Progenitor cell of endocrine pancreas (in vitro differentiated cells): ENCODE data around the gene CAMKV. TPM values are rescaled to one million over a fixed set of nuclear protein-coding genes. Genes with fewer than 3 reads are reported as not detected.
"Not testable (repeated sequence)": the region's sequence is repeated elsewhere in the genome, so short reads cannot be mapped to it uniquely, and the experiment has no call there.

Experiments used
- DNase-seq: peaks from one replicate; pipeline ENCODE4 v3.0.0; 2021; ENCODE audit warnings: low spot score; ENCODE audit not compliant: unreplicated experiment
- H3K27ac Mint-ChIP-seq: 2 replicates; pipeline ENCODE4 v1.8.0; 2021; ENCODE audit warnings: mild to moderate bottlenecking, moderate library complexity, mixed read lengths
- H3K27me3 Mint-ChIP-seq: 2 replicates; pipeline ENCODE4 v1.8.0; 2021; ENCODE audit warnings: mixed read lengths
- H3K36me3 Mint-ChIP-seq: 2 replicates; pipeline ENCODE4 v1.8.0; 2022; ENCODE audit warnings: mixed read lengths; ENCODE audit not compliant: insufficient read depth
- H3K4me1 Mint-ChIP-seq: 2 replicates; pipeline ENCODE4 v1.8.0; 2021; ENCODE audit warnings: low read depth, mixed read lengths
- H3K4me3 Mint-ChIP-seq: 2 replicates; pipeline ENCODE4 v1.8.0; 2021; ENCODE audit warnings: low read depth, mild to moderate bottlenecking, moderate library complexity, mixed read lengths
- H3K9me3 Mint-ChIP-seq: 2 replicates; pipeline ENCODE4 v1.8.0; 2021; ENCODE audit warnings: low read depth, mixed read lengths
- CTCF ChIP-seq: fragments of 200-600 bp; sonication (generic); IDR thresholded peaks from one replicate; pipeline ENCODE4 v1.5.0; 2021; ENCODE audit warnings: antibody characterized with exemption, mild to moderate bottlenecking; ENCODE audit not compliant: unreplicated experiment
- total RNA-seq: library from RNA; stranded (reverse); gene quantifications from 2 replicates; pipeline ENCODE4 v1.2.1, GENCODE V29; 2021

CAMKV gene
- total RNA-seq, 1 donor from 2014 or later = 2.1 TPM

DNA sequence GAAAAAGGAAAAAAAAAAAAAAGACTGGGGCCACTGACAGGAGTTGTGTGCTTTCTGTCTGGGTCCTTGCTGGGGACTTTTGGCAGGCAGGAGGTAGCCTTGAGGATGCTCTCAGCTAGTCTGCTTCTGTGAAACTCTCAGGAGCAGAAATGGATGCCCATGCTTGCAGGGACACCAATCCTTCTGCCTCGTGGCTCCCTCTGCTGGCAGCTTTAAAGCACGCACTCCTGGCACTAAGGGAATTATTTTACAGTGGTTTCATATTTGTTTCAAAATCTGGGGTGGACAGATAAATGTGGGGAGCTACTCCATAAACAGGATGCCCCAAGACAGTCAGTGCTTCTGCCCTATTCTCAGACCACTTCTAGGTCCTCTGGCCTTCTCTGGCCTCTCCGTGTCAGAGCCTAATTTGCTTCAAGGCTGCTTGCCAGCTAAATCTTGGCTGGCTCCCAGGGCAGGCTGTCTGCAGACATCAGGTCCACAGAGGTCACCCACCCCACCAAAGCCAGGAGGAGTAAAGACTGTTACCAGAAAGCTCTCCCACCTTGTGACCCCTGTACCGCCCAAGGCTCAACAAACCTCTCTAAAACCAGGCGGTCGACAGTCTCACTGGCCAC is 30.4 kb downstream of the CAMKV start:
- peak; percentile 83 for TF ChIP-seq CTCF
- peaks cover 4% of the 10 kb centered on the region for H3K36me3 Mint-ChIP-seq
- no peaks in the 10 kb centered on the region for H3K4me1 Mint-ChIP-seq
- peak; percentile 60 for DNase-seq
- H3K4me3 Mint-ChIP-seq = no peak overlapping the region
- no peak overlapping the region for H3K27ac Mint-ChIP-seq
- H3K9me3 Mint-ChIP-seq = no peaks in the 10 kb centered on the region
- H3K27me3 Mint-ChIP-seq = no peaks in the 10 kb centered on the region

DNA sequence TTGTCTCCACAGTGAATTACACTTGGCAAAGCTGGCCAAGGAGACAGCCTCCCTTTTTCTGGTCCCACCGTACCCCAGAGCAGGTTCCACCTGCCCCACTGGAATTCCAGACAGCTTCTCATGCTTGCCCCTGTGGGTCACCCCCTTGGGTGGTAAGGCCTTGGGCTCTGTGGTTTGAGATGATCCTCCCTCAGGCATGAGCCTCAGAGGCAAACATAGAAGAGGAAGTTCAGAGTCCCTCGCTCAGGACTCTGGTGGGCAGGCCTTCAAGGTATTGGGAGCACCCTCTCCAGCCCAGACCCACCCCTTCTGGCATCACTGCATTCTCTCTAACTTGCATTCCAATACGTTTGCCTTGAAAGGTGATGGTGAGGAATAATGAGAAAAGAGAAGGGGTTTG is 38.4 kb downstream of the CAMKV start:
- H3K36me3 Mint-ChIP-seq = peaks cover 7% of the 10 kb centered on the region
- no peak for TF ChIP-seq CTCF
- H3K4me1 Mint-ChIP-seq = no peaks in the 10 kb centered on the region
- no peaks in the 10 kb centered on the region for H3K27me3 Mint-ChIP-seq
- no peak for DNase-seq
- H3K4me3 Mint-ChIP-seq = no peak overlapping the region
- H3K9me3 Mint-ChIP-seq = no peaks in the 10 kb centered on the region
- no peak overlapping the region for H3K27ac Mint-ChIP-seq

- TF ChIP-seq CTCF = no peak
- Mint-ChIP-seq H3K4me3 (no peak overlapping the region), H3K4me1 (no peaks in the 10 kb centered on the region), H3K36me3 (peaks cover 4% of the 10 kb centered on the region), H3K27me3 (no peaks in the 10 kb centered on the region), H3K9me3 (no peaks in the 10 kb centered on the region), H3K27ac (no peak overlapping the region)
- no peak for DNase-seq
Observed at GRCh38 chr3:49826016-49826415, 43.7 kb downstream of the CAMKV start.

DNA sequence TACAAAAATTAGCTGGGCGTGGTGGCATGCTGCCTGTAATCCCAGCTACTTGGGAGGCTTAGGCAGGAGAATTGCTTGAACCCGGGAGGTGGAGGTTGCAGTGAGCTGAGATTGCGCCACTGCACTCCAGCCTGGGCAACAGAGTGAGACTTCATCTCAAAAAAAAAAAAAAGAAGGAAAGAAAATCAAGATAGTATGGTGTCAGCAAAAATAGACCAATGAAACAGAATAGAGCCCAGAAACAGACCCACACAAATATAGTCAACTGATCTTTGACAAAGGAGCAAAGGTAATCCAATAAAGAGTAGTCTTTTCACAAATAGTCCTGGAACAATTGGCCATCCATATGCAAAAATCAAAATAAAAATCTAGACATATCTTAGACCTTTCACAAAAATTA is 46.6 kb downstream of the CAMKV start:
- not testable (repeated sequence) for H3K4me1 Mint-ChIP-seq, DNase-seq, H3K9me3 Mint-ChIP-seq, H3K36me3 Mint-ChIP-seq, H3K27ac Mint-ChIP-seq, H3K4me3 Mint-ChIP-seq, H3K27me3 Mint-ChIP-seq

- Mint-ChIP-seq H3K36me3 (no peaks in the 10 kb centered on the region), H3K4me3 (no peak within 1 kb of the TSS), H3K4me1 (no peaks in the 10 kb centered on the region), H3K27ac (no peak within 1 kb of the TSS), H3K9me3 (no peaks in the 10 kb centered on the region), H3K27me3 (no peaks in the 10 kb centered on the region)
- no peak for DNase-seq
- no peak for TF ChIP-seq CTCF
Observed at GRCh38 chr3:49813497-49814174, 56.1 kb downstream of the CAMKV start, which contains the start of gene UBA7. Gene UBA7 (minus strand): TSS chr3:49813953. CDS start chr3:49813787, 166 bp downstream.
